ENCODE data around the gene SHKBP1.
A peak's percentile ranks its signal among the peaks of the same experiment; 100 is the strongest.
"Not testable (repeated sequence)": the region's sequence is repeated elsewhere in the genome, so short reads cannot be mapped to it uniquely, and the experiment has no call there.

Gene SHKBP1

GRCh38 chr19:40555978-40556689, 20.5 kb upstream of the SHKBP1 start:
- DNase-seq = no peak

GRCh38 chr19:40556953-40557530, 19.6 kb upstream of the SHKBP1 start:
- DNase-seq = no peak

GRCh38 chr19:40559394-40559793, 17.3 kb upstream of the SHKBP1 start:
- DNase-seq = no peak

GRCh38 chr19:40560092-40560507, 16.6 kb upstream of the SHKBP1 start:
- no peak for DNase-seq

GRCh38 chr19:40561947-40562346, 14.7 kb upstream of the SHKBP1 start:
- no peak for DNase-seq

- DNase-seq = not testable (repeated sequence)
Measured at GRCh38 chr19:40564535-40564934, 12.1 kb upstream of the SHKBP1 start.

- DNase-seq = no peak
Measured at GRCh38 chr19:40565355-40565754, 11.3 kb upstream of the SHKBP1 start.

- DNase-seq = no peak
Measured at GRCh38 chr19:40565910-40566495, 10.7 kb upstream of the SHKBP1 start.

GRCh38 chr19:40567040-40567749, 9.5 kb upstream of the SHKBP1 start:
- no peak for DNase-seq

- DNase-seq = no peak
Measured at GRCh38 chr19:40567750-40568494, 8.8 kb upstream of the SHKBP1 start.

GRCh38 chr19:40570313-40571004, 6.2 kb upstream of the SHKBP1 start:
- DNase-seq = peak; percentile 94

- DNase-seq = no peak
Measured at GRCh38 chr19:40571005-40571318, 5.7 kb upstream of the SHKBP1 start.

- DNase-seq = no peak
Measured at GRCh38 chr19:40571831-40572495, 4.7 kb upstream of the SHKBP1 start.

GRCh38 chr19:40575326-40575725, 1.3 kb upstream of the SHKBP1 start:
- DNase-seq = no peak

GRCh38 chr19:40576151-40576584, 505 bp upstream of the SHKBP1 start:
- DNase-seq = no peak

- DNase-seq = no peak
Measured at GRCh38 chr19:40578442-40578908, 1.8 kb downstream of the SHKBP1 start.

GRCh38 chr19:40580619-40581018, 3.9 kb downstream of the SHKBP1 start:
- no peak for DNase-seq

GRCh38 chr19:40581531-40581930, 4.9 kb downstream of the SHKBP1 start:
- DNase-seq = no peak

- no peak for DNase-seq
Measured at GRCh38 chr19:40582467-40582866, 5.8 kb downstream of the SHKBP1 start.

GRCh38 chr19:40583283-40583682, 6.6 kb downstream of the SHKBP1 start:
- DNase-seq = no peak

GRCh38 chr19:40584007-40584406, 7.3 kb downstream of the SHKBP1 start:
- DNase-seq = no peak
